B cell (primary cell): Measurements from ENCODE around the gene VWA3A.

Experiments
- EZH2 ChIP-seq: IDR thresholded peaks from 2 replicates; pipeline ENCODE4 v1.6.1; 2012; ENCODE audit warnings: borderline replicate concordance, low read depth, mild to moderate bottlenecking, moderate library complexity, low read length; ENCODE audit not compliant: insufficient read depth, poor library complexity, severe bottlenecking
- TF ChIP-seq, protein P1 (sequence below): fragments of 200-600 bp; IDR thresholded peaks from one replicate; pipeline ENCODE4 v1.8.0; 2022; ENCODE audit warnings: antibody characterized with exemption, mild to moderate bottlenecking

DNA sequence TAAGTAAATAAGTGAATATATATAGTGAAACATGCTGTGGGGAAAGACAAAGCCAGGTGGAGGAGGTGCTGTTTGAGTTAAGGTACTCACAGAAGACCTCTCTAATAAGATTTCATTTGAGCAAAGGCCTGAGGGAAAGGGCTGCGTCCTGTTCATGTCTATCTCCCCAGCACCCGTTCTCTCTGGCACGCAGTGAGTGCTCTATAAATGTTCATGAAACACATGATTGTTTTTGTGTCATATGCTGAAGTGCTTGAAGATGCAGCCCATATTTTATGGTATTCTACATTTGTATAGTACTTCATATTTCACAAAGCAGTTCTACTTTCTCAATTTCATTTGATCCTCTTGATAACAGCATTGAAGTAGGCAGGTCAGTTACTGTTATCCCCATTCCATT lies 990 bp downstream of the VWA3A start:
- TF ChIP-seq, protein P1, sequence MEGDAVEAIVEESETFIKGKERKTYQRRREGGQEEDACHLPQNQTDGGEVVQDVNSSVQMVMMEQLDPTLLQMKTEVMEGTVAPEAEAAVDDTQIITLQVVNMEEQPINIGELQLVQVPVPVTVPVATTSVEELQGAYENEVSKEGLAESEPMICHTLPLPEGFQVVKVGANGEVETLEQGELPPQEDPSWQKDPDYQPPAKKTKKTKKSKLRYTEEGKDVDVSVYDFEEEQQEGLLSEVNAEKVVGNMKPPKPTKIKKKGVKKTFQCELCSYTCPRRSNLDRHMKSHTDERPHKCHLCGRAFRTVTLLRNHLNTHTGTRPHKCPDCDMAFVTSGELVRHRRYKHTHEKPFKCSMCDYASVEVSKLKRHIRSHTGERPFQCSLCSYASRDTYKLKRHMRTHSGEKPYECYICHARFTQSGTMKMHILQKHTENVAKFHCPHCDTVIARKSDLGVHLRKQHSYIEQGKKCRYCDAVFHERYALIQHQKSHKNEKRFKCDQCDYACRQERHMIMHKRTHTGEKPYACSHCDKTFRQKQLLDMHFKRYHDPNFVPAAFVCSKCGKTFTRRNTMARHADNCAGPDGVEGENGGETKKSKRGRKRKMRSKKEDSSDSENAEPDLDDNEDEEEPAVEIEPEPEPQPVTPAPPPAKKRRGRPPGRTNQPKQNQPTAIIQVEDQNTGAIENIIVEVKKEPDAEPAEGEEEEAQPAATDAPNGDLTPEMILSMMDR = no peak
- TF ChIP-seq EZH2 = no peak
